ENCODE data around the gene RPRD1B. TPM values are rescaled to one million over a fixed set of nuclear protein-coding genes. Genes with fewer than 3 reads are reported as not detected.

RPRD1B gene
- polyA plus RNA-seq, 1 donor = 28.2 TPM

DNA sequence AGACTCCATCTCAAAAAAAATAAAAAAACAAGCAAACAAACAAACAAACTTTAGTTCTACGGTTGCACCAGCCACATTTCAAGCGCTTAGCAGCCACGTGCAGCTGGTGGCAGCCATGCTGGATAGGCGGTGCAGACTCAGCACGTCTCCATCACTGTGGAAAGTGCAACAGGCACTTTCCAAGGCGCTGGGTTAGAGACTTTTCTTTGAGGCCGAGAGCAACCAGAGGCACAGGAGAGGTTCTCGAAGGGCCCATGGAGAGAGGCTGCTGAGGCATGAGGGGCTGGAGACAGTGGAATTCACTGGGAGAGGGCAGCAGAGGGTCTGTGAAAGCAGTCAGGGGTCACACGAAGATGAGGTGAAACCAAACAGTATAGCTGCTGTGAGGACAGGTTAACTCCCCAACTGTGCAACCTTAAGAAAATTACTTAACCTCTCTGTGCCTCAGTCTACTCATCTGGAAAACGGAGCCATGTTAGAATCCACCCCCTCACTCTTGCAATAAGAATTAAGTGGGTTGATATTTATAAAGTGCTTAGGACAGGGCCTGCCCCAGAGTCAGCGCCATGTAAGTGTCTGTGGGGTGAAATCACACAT lies 104.0 kb downstream of the RPRD1B start:
- DNase-seq = no peak

DNA sequence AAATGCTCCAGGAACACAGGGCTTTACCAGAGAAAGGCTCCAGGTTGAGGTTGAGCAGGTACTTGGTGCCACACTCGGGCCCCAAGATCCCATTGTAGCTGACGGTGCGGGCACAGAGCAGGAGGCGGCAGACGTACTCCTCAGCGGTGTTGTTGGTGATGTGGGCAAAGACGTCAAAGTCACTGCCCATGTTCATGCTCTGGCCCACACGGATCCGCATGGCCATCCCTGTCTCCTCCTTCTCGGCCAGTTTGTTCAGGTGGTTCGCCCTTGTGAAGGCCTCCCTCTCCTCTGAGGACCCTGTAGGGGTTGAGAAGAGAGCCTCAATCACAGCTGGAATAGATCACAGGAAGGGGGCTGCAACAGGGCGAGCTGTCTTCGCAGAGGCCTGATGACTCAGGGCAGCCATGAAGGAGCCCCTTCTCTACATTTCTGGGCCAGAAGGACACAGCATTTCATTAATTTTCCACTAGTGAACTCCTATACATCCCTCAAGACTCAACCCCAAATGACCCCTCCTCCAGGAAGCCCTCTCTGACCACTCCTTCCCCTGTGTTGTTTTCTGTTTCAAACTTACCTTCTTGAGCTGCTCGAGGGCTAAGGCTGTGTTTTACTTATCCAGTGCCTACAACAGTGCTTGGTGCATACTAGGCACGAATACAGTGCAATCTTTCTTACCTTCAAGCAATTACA lies 104.7 kb downstream of the RPRD1B start:
- DNase-seq = no peak

DNA sequence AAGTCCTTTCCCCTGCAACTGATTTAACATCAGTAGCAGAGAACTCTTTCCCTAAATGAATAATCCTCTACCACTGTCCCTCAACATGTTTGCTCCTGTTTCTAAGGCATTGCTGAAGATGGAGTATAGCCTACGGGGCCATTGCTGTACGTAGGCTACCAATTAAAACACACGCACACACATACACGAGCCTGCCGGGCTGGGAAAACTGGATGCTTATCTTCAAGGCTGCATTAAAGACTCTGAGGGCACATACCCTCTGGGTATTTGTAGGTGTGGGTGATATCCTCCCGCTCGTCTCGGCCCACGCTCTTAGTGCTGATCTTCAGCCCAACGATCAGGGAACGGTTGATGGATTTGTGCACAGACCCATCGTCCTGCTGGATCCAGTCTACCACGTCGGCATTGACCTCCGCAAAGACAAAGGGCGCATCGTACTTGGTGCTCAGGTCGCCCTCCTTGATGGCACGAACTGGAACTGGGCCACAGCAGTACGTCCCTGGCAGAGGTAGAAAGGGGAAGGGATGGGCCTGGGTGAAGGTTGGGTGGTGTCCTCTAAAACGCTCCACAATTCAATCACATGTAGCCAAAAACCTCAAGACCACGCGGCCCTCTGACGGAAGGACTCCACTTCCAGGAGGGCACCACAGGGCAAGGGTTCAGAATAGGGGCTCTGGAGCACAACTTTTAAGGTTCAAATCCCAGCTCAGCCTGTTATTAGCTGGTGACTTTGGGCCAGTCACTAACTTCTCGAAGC lies 105.8 kb downstream of the RPRD1B start:
- no peak for DNase-seq

DNA sequence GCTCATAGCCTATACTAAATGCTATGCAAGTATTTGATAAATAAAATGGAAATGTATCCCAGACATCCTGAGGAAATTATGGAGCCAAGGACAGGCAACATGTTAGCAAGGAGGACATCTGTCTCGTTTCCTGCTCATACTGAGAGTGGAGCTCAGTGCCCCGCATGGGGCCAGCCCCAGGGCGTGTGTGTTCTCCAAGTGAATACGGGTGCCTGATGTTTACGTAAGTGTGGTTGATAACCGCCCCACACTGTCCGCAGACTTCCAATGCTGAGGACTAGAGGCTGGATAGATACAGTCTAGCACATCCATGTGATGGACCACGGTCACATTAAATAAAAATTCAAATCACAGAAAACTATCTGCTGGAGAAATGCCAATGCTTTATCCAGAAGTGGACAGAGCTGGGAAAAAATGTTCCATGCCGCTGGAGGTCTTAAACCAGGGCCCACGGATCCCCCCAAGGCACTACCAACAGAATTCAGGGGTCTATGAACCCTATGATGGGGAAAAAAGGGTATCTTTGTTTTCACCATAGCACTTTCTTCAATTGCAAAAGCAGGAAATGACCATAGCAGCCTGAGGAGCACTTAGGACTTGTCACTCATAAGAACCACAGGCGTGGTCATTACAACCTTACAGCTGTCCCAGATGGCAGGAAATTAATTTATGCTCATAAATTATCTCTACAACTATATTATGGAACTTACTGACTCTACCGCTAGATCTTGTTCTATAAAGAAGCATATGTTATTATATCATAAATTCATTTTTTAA lies 106.6 kb downstream of the RPRD1B start:
- DNase-seq = no peak

DNA sequence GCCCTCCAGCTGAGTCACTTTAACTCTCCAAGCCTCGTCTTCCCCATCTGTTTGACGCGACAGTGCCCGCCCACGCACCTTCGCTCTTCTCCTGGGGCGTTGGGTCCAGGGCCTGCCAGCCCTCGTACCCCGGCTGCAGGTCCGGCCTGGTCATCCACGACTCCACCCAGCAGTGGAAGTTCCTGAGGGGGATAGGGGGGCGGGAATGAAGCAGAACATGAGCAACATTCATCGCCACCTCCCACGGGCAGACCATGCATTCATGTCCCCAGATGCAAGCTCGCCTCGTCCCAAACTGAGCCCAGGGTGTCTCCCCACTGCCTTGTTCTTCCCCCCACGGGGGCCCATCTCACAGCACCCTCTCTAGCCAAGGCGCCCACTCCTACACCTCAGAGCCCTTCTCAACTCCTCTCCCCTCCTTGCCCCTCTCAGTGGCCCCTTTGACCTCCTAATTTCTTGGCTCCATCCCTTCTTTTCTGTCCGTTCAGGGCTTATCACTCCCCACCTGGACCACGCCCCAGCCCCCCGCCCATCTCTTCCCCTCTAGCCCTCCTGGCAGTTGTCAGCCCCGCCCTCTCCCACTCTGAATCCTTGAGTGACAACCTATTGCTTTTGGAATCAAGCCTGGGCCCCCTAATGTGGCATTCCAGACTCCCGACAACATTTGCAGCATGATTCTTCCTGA lies 107.8 kb downstream of the RPRD1B start:
- no peak for DNase-seq

Other genes with a start within 250 kb of the RPRD1B start
- 1.7 TPM for gene VSTM2L, start 130.6 kb upstream of the RPRD1B start, polyA plus RNA-seq (ENCODE audit: insufficient read length)
- 17.4 TPM for gene TTI1, start 290 bp upstream of the RPRD1B start, polyA plus RNA-seq (ENCODE audit: insufficient read length)
- 14.9 TPM for gene TGM2, start 131.5 kb downstream of the RPRD1B start, polyA plus RNA-seq (ENCODE audit: insufficient read length)
- gene KIAA1755, start 227.0 kb downstream of the RPRD1B start, polyA plus RNA-seq (ENCODE audit: insufficient read length) = 7.0 TPM